ENCODE measurements around the gene MYOCOS.

The MYOCOS gene

DNA sequence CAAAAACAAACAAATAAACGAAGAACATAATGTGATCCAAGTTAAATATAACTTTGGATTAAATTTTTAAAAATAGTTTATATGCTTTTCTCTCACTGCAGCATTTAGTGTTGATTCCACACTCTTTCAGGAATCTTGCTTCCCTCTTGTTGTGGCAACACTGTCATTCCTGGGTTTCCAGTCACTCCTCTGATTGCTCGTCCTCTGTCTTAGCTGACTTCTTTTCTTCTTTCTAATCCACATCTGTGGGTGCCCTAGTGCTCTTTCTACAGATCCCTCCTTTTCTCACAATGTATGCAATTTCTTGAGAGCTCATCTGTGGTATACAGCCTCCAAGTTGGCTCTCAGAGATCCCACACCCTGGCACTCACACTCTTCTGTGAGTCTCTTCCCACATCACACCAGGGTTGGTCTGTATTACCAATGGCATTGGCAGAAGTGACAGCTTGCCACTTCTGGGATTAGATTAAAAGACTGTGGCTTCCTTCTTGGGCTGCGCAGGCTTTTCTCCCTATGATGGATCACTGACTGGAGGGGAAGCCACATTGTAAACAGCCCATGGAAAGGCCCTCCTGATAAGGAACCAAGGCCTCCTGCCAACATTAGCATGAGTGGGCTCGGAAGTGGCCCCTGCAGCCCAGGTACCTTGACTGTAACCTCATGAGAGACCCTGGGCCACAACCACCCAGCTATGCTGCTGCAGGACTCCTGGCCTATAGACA lies 42.0 kb downstream of the MYOCOS start:
- DNase-seq: no peak

DNA sequence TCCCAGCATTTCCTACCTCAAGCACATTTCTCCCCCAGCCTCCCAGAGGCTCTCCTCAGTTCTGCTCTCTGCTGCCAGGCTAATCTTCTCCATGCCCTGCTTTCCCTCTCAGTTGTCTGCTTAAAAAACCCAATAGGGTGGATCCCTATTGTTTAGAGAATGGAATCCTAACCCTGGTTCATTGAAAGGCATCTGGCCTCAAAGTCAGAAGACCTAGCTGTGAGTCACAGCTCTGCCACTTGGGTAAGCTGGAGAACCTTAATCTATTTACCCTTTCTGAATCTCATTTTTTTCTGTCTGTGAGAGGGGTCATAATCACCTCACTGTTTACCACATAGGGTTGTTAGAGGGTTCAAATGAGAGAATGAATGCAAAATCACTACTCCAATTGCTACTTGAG lies 42.9 kb downstream of the MYOCOS start:
- no peak for DNase-seq

DNA sequence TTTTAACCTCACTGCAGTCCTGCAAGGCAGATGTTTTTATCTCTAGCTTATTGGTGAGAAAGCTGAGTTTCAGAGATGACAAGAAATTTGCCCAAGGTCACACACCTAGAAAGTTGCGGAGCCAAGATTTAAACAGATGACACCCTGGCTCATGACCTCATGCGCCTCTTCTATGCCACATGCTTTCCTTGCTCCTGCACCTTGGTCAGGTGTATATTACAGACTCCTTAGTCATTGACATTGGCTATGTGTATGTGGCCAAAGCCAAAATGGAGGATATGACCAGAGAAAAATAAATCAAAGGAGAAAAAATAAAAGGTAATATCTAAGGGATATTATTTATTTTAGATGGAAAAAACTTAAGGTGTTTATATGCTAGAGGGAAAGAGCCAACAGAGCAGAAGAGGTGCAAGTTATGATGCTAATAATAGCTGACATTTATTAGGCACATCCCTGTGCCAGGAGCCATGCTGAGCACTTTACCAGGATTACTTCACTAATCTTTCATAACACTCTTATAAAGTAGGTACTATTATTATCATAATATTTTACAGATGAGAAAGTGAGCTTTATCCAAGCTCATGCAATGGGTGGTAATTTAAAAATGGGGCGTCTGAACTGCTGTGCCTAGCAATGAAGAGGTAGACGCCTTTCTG lies 44.2 kb downstream of the MYOCOS start:
- no peak for DNase-seq

DNA sequence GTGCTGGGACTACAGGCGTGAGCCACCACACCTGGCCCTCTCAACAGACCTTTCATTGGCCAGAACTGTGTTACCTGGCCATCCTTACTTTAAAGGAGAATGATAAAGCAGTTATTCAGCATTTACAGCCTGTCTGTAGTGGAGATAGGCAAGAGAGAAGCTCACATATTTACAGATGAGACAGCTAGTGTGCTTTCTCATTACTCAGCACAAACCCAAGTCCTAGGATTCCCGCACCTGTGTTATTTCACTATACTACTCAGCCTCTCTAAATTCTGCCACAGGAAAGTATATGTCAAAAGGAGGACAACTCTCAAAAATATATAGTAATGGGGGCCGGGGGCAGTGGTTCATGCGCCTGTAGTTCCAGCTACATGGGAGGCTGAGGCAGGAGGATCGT lies 46.3 kb downstream of the MYOCOS start:
- DNase-seq: no peak

DNA sequence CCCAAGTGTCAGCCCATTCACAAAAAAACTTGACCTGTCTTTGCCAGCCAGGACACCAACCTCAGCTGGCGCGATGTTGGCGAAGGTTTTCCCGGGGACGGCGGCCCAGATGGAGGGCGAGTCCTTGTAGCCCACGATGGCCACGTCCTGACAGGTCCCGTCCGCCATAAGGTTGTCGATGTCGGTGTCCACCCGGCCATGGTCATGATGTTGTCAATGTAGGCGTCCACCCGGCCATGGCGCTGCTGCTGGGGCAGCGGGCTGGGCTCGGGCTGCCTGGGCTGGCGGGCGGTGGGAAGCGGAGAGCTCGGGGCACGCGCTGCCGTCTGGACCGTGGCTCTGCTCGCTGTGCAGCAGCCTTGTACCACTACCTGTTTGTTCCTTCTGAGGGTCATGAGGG lies 48.7 kb downstream of the MYOCOS start:
- no peak for DNase-seq

DNA sequence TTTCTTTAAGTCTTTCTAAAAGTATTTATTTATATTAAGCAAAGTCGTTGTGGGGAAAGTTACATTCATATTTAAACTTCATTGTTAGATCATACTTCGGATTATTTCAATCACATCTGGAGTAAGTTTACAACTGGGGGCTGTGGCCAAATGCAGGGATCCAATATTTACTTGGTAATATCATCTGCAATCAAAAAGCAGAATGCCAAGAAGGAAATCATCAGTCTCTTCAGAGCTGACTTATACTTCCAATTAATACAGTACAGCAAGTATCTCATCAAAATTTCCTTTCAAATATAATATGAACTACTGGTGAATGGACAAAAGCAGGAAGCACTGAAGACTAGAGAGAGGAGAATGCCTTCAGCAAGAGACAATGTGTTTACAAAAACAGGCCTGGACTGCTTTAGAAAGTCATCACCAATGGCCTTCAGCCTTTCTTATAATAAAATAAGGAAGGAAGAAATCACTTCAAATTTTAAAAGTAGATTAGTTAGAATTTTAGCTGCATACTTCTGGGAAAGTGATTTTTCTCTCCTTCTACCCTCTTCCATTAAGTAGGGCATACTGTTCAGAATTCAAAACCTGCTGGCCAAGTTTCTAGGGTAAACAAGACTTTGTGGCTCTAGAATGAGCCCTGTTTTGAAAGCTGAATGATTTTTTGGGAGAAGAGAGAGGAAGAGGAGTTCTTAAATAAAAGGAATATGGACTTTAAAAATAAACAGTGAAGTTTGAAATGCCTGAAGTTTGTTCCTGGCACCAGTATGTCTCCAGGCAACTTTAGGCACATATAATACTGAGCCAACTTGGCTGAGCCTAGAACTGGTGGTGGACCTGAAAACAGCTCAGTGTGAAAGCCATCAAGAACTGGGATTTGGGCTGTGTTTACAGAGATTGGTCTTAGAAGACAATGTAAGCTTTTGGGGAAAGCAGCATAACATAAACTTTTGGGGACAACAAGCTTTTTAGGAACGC lies 52.7 kb downstream of the MYOCOS start:
- no peak for DNase-seq

Measured in islet precursor cell (in vitro differentiated cells).